ENCODE data around the gene MOCS1. TPM values are rescaled to one million over a fixed set of nuclear protein-coding genes. Genes with fewer than 3 reads are reported as not detected.

Gene MOCS1
- total RNA-seq, 1 donor, result 25.3 TPM

DNA sequence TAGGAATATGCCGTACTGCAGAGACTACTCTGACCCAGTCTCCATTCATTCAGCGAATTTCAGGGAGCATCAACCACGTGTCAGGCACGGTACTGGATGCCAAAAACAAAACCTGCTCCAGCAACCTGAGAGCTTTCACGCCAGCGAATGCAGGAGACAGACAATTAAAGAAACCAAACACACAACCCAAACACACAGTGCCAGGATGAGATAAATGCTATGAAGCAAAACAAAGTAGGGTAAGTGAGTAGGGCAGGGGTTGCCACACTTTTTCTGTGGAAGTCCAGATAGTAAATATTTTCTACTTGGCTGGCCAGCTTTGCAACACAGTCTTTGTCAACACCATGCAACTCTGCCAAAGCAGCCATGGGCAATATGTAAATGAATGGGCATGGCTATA is 10.0 kb downstream of the MOCS1 start:
- peaks cover 2% of the 10 kb centered on the region for H3K4me1 ChIP-seq (ENCODE audit: insufficient read depth, low read length)
- no peaks in the 10 kb centered on the region for H3K27me3 ChIP-seq (ENCODE audit: insufficient read depth, low read length)
- H4K20me1 ChIP-seq (ENCODE audit: insufficient read depth, low read length), result peaks cover 7% of the 10 kb centered on the region
- H3K36me3 ChIP-seq (ENCODE audit: insufficient read depth, low read length), result peaks cover 7% of the 10 kb centered on the region
- H3K27ac ChIP-seq (ENCODE audit: low read depth, low read length), result no peak overlapping the region
- no peaks in the 10 kb centered on the region for H3K9me3 ChIP-seq (ENCODE audit: low read depth, low read length)
- H3K79me2 ChIP-seq (ENCODE audit: insufficient read depth, low read length), result no peaks in the 10 kb centered on the region
- no peak overlapping the region for H2AFZ ChIP-seq (ENCODE audit: low read length)
- no peak for DNase-seq (ENCODE audit: insufficient read length, low spot score, missing footprints)
- no peak overlapping the region for H3K4me3 ChIP-seq (ENCODE audit: insufficient read depth, low read length)
- TF ChIP-seq, protein P1, sequence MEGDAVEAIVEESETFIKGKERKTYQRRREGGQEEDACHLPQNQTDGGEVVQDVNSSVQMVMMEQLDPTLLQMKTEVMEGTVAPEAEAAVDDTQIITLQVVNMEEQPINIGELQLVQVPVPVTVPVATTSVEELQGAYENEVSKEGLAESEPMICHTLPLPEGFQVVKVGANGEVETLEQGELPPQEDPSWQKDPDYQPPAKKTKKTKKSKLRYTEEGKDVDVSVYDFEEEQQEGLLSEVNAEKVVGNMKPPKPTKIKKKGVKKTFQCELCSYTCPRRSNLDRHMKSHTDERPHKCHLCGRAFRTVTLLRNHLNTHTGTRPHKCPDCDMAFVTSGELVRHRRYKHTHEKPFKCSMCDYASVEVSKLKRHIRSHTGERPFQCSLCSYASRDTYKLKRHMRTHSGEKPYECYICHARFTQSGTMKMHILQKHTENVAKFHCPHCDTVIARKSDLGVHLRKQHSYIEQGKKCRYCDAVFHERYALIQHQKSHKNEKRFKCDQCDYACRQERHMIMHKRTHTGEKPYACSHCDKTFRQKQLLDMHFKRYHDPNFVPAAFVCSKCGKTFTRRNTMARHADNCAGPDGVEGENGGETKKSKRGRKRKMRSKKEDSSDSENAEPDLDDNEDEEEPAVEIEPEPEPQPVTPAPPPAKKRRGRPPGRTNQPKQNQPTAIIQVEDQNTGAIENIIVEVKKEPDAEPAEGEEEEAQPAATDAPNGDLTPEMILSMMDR (IDR thresholded peaks at IDR 0.05; ENCODE audit: extremely low read depth, low read depth, low read length), result no peak
- H3K4me2 ChIP-seq (ENCODE audit: insufficient read depth, low read length), result no peak overlapping the region

DNA sequence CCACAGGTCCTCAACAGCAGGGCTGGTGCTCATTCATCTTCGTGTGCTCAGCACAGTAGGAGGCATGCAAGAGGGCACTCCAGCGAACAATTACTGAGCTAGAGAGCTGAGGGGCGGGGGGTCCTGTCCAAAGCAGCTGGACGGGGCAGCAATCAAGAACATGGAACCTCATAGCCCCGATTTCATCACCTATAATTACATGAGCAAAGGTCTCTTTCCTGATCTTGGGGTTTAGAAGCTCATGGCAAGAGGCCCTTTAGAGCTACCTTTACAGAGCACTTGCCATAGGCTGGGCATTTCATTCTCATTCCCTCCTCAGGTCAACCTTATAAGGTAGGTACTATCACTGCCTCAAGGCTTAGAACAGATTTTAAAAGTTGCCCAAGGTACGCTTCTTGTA is 10.4 kb downstream of the MOCS1 start:
- peaks cover 2% of the 10 kb centered on the region for H3K4me1 ChIP-seq (ENCODE audit: insufficient read depth, low read length)
- H3K79me2 ChIP-seq (ENCODE audit: insufficient read depth, low read length), result no peaks in the 10 kb centered on the region
- no peak overlapping the region for H2AFZ ChIP-seq (ENCODE audit: low read length)
- H4K20me1 ChIP-seq (ENCODE audit: insufficient read depth, low read length), result peaks cover 7% of the 10 kb centered on the region
- H3K4me3 ChIP-seq (ENCODE audit: insufficient read depth, low read length), result no peak overlapping the region
- H3K27ac ChIP-seq (ENCODE audit: low read depth, low read length), result no peak overlapping the region
- no peaks in the 10 kb centered on the region for H3K27me3 ChIP-seq (ENCODE audit: insufficient read depth, low read length)
- peaks cover 7% of the 10 kb centered on the region for H3K36me3 ChIP-seq (ENCODE audit: insufficient read depth, low read length)
- no peak for DNase-seq (ENCODE audit: insufficient read length, low spot score, missing footprints)
- no peaks in the 10 kb centered on the region for H3K9me3 ChIP-seq (ENCODE audit: low read depth, low read length)
- TF ChIP-seq, protein P1 (IDR thresholded peaks at IDR 0.05; ENCODE audit: extremely low read depth, low read depth, low read length), result no peak
- no peak overlapping the region for H3K4me2 ChIP-seq (ENCODE audit: insufficient read depth, low read length)

DNA sequence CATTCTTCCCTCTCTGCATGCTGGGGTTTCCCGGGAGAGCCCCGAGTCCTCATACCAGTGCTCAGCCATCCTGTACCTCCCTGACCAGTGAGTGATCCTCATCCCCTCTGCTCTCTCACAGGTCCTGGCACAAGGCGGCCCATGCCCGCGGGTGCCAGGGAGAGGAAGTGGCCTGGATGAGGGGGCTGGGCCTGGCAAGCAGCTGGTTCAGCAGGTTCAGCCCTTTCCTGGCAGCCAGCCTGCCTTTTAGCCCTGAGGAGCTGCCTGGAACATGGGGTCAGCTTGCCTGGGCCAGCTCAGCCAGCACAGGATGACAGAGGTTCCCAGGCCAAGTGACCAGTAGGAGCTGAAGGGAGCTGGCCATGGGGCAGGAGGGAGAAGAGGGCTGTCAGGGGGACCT is 10.9 kb downstream of the MOCS1 start:
- Histone ChIP-seq H3K27me3 (ENCODE audit: insufficient read depth, low read length) (no peaks in the 10 kb centered on the region), H3K36me3 (ENCODE audit: insufficient read depth, low read length) (peaks cover 7% of the 10 kb centered on the region), H3K4me1 (ENCODE audit: insufficient read depth, low read length) (peaks cover 2% of the 10 kb centered on the region), H3K79me2 (ENCODE audit: insufficient read depth, low read length) (no peaks in the 10 kb centered on the region), H3K27ac (ENCODE audit: low read depth, low read length) (no peak overlapping the region), H3K4me2 (ENCODE audit: insufficient read depth, low read length) (no peak overlapping the region), H3K4me3 (ENCODE audit: insufficient read depth, low read length) (no peak overlapping the region), H3K9me3 (ENCODE audit: low read depth, low read length) (no peaks in the 10 kb centered on the region), H4K20me1 (ENCODE audit: insufficient read depth, low read length) (peaks cover 7% of the 10 kb centered on the region), H2AFZ (ENCODE audit: low read length) (no peak overlapping the region)
- no peak for DNase-seq (ENCODE audit: insufficient read length, low spot score, missing footprints)
- TF ChIP-seq, protein P1 (IDR thresholded peaks at IDR 0.05; ENCODE audit: extremely low read depth, low read depth, low read length), result no peak

DNA sequence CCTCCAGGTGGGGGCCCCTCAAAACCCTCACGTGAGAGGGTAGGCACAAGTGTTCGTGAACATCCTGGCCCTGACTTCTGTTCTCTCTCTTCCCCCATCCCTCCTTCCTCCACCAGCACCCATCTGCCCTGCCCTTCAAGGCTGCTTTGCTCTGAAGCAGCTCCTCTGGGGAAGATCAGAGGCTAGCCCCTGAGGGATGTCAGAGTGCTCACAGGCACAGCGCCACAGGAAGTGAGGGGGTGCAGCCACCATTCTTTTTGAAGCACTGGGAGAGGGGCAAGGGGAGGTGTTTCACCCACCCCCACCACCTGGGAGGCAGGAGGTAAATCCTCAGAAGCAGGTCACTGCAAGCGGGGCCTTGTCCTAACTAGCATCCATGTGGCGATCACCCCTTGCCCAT is 11.4 kb downstream of the MOCS1 start:
- Histone ChIP-seq H2AFZ (ENCODE audit: low read length) (no peak overlapping the region), H3K4me2 (ENCODE audit: insufficient read depth, low read length) (no peak overlapping the region), H3K36me3 (ENCODE audit: insufficient read depth, low read length) (peaks cover 7% of the 10 kb centered on the region), H3K9me3 (ENCODE audit: low read depth, low read length) (no peaks in the 10 kb centered on the region), H3K4me1 (ENCODE audit: insufficient read depth, low read length) (peaks cover 2% of the 10 kb centered on the region), H3K79me2 (ENCODE audit: insufficient read depth, low read length) (no peaks in the 10 kb centered on the region), H3K4me3 (ENCODE audit: insufficient read depth, low read length) (no peak overlapping the region), H4K20me1 (ENCODE audit: insufficient read depth, low read length) (peaks cover 7% of the 10 kb centered on the region), H3K27me3 (ENCODE audit: insufficient read depth, low read length) (no peaks in the 10 kb centered on the region), H3K27ac (ENCODE audit: low read depth, low read length) (no peak overlapping the region)
- TF ChIP-seq, protein P1 (IDR thresholded peaks at IDR 0.05; ENCODE audit: extremely low read depth, low read depth, low read length), result no peak
- no peak for DNase-seq (ENCODE audit: insufficient read length, low spot score, missing footprints)
